NCI-H187 treated with DMSO at 0.1 percent for 48 hours (cell line): ENCODE results near the gene CFDP1.
"Not testable (repeated sequence)": the region's sequence is repeated elsewhere in the genome, so short reads cannot be mapped to it uniquely, and the experiment has no call there.

Experiments
- DNase-seq: peaks from one replicate; lab custom pipeline; 2025; lab: John Stamatoyannopoulos, UW

CFDP1 gene

DNA sequence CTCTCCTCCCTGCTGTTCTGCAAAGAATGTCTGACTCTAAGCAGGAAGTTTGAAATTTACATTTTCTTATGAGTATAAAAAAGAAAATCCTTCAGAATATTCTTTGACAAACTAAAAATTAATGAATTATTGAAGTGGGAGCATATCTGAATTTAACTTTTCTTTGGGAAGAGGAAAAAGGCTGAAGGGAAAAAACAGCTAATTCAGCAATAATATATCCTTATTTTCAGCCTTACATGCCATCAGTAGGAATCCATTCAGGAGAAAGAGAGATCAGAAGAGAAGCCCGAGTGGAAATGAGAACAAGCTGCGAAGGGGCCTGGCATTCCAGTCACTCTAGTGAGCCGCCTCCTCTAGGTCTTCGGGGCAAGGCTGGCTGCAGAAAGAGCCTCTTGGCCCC, 140.1 kb downstream of the CFDP1 start:
- no peak for DNase-seq

GRCh38 chr16:75292691-75293090, 140.6 kb downstream of the CFDP1 start:
- no peak for DNase-seq

DNA sequence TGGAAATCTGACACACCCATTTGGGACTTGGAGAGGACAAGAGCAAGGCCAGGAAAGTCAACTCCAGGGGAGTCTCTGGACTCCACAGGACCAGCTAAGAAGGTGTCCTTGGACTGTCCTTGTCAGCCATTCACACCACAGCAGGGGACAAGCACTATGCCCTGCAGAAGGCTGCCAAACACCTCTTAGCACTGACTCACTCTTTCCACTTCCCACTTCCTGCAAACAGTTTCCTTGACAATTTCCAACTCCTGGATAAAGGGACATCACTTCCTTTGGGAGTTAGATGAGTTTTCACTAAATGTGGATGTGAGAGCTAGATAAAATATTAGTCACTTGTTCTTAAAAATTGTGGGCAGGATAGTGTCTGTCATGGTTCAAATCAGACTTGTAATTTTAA, 144.1 kb downstream of the CFDP1 start:
- no peak for DNase-seq

DNA sequence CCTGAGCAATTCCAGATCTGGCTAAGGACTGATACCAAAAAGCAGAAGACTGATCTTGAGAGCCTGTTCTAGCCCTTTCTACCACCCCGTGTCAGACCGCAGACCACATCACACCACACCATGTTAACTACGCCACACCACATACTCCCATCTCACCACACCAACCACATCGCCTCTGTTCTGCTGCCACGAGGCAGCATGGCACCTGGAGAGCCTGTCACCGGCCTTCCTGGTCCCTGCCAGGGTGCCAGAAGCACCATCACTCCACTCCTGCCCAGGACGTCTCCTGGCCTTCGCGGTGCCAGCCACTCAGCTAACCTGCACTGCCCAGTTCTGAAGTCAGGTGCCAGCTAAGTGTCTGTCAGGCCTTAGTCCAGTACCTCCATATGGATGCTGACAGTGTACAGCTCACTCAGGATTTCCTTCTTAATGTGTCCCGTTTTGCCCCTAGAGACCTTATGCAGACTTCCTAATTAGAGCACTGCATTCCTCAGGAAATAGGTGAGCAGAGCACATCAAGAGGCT, 144.6 kb downstream of the CFDP1 start:
- DNase-seq = no peak

DNA sequence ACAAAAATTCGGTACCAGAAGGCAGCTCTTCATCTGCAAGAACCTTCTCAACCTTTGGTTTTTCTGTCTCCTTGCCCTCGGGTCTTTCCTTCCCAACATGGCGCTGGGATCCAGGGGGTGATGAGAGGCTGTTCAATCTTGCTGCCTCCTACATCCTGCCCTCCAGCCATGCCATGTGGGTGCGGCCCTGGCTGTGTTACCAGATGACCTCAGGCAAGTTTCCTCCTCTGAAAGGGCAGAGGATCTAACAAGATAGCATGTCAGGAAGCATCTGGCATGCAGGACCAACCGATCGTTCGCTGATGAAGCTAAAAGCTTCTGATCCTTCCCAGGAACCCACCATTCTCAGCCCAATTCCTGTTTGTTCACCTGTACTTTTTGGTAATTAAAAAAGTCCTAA, 145.1 kb downstream of the CFDP1 start:
- DNase-seq = no peak

- no peak for DNase-seq
These were observed 145.6 kb downstream of the CFDP1 start for GRCh38 chr16:75287708-75288107.

DNA sequence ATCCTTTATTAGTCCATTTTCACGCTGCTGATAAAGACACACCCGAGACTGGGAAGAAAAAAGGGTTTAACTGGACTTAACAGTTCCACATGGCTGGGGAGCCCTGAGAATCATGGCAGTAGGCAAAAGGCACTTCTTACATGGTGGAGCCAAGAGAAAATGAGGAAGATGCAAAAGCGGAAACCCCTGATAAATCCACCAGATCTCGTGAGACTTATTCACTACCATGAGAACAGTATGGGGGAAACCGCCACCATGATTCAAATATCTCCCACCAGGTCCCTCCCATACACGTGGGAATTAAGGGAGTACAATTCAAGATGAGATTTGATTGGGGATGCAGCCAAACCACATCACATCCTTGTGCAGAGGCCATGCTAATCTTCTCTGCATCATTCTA, 146.9 kb downstream of the CFDP1 start:
- DNase-seq = no peak

GRCh38 chr16:75282466-75283281, 150.6 kb downstream of the CFDP1 start:
- no peak for DNase-seq

DNA sequence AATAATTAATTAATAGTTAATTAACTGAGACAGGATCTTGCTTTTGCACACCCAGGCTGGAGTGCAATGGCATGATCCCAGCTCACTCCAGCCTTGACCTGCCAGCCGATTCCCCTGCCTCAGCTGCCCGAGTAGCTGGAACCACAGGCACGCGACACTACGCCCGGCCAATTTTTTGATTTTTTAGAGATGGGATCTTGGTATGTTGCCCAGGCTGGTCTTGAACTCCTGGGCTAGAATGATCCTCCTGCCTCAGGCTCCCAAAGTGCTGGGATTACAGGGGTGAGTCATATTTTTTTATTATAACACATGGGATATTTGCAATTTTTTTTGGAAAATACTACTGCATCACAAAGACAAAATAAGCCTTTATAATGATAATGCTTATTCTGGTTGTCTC, 151.5 kb downstream of the CFDP1 start:
- DNase-seq = no peak

- DNase-seq = not testable (repeated sequence)
These were observed 152.3 kb downstream of the CFDP1 start for GRCh38 chr16:75281009-75281408.

DNA sequence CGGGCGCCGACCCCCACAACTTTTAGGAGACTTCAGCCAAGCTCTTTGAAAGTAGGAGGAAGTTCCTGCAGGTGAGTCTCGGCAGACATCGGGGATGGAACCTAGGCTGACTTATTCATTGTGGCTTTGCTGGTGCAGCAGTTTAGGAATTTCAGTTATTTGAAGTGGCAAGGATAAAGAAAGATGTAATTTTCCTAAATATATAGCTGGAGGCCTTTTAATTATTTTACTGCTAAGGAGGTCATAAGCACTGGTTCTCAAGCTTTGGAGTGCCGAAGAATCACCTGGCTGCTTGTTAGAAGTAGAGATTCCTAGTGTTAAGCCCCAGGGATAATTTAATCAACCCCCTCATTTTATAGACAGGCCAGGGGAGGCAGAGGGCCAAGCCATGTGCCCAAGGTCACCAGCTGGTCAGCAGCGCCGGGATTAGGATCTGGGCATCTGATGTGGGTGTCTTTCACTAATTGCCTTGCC, 152.9 kb downstream of the CFDP1 start:
- DNase-seq = no peak

DNA sequence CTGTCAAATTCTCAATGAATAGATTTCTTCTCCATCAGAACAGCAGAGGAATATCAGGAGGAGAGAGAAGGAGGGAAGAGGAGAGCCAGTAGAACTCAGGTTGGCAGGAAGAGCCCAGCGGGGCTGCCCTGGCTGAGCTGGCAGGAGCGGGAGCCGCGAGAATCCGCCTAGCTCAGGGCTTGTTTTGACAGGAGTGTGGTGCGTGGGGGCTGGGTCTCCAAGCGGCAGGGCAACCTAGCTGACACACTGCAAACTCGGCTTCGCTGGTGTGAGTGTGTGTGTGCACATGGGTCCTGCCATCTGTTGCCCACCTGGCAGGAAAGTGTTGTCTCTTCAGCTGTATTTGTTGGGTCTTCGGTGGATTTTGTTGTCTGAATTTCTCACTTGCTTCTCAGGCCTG, 154.0 kb downstream of the CFDP1 start:
- no peak for DNase-seq

DNA sequence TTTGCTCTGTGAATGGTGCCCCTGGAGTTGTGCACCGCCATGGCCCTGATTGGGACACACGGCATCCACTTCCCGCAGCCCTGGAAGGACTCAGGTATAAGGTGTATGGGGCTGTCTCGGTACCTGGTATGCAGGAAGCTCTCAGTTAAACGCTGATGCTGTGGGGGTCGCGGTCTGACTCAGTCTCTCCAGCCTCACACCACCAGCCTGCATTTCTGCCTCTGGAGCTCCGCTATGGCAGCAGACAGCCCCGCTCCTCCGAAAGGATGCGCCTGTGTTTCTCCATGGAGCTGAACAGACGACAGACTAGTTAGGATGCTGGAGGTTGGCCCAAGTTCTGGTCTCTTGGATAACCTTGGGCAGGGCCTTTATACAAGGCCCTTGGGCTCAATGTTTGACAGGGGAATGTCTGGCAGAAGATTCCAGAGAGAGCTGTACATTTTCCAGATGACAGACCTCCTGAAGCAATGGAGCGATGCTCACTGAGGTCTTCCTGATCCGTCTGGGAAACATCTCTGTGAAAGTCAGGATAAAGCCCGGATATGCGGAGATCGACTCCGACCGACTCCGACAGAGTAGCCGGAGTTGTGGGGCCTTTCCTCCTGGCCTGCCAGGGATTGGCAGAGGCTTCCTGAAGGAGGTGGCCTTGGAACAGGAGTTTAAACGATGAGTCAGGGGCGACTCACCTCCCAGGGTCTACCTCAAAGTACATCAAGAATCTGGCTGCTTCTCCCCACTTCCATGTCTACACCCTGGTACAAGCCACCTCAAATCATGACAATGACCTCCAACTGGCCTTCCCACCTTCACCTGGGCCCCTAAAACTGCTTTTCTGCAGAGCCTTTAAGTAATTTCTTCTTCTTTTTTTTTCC, 160.0 kb downstream of the CFDP1 start:
- no peak for DNase-seq

DNA sequence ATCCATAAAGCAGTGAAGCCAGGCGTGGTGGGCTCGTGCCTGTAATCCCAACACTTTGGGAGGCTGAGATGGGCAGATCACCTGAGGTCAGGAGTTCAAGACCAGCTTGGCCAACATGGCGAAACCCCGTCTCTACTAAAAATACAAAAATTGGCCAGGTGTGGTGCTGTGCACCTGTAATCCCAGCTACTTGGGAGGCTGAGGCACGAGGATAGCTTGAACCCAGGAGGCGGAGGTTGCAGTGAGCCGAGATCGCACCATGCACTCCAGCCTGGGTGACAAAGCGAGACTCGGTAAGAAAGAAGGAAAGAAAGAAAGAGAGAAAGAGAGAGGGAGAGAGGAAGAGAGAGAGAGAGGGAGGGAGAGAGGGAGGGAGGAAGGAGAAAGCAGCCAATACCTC, 160.7 kb downstream of the CFDP1 start:
- DNase-seq = not testable (repeated sequence)

DNA sequence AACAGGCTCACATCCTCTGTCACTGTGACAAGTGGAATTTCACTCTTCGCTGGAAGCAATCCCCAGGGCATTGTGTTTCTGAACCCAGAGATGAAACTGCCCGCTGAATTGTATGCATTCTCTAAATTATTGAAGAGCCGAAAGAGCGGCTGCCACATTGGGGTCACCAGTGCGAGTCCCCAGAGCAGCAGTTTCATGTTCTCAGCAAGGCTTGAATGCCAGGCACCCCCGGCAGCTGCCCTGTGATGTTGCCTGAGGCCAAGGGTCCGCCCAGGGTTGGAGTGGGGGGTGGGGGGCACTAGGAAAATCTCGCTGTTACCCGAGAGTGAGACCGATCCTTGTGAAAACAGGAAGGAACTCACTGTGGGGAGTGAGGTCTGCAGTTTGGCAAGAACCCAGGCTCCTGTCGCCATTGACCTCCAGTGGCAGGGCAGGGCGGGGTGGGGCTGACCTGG, 161.2 kb downstream of the CFDP1 start:
- DNase-seq = no peak

DNA sequence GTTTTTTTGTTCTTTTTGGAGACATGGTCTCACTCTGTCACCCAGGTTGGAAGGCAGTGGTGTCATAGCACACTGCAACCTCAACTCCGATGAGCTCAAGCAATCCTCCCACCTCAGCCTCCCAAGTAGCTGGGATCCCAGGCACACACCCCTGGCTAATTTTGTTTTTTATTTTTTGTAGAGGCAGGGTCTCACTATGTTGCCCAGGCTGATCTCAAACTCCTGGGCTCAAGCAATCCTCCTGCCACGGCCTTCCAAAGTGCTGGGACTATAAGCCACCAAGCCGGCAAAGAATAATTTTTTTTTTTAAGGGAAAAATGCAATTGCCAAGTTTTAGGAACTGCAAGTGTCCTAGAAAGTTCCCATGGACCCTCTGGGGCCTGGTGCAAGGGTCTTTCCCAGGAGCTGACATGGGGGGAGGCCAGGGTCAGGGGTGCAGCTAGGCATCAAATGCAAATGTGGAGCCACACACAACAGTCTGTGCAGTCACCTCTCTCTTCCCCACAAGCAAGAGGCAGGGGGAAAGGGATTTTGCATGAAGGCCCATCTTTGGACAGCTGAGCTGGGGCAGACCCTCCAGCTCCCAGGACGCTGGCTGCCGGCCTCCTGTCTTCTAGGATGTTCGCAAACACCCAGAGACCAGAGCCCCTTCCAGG, 161.7 kb downstream of the CFDP1 start:
- DNase-seq = no peak

DNA sequence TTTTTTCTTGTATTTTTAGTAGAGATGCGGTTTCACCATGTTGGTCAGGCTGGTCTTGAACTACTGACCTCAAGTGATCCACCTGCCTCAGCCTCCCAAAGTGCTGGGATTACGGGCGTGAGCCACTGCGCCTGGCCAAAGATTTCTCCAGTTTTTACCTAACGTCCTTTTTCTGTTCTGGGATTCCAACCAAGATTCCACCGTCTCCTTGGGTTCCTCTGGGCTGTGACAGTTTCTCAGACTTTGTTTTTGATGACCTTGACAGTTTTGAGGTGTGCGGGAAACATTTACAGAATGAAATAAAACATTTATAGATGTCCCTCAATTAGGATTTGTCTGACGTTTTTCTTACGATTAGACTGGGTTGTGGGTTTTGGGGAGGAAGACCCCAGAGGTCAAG, 163.9 kb downstream of the CFDP1 start:
- DNase-seq = not testable (repeated sequence)

GRCh38 chr16:75267631-75268264, 165.6 kb downstream of the CFDP1 start:
- peak; percentile 50 for DNase-seq

DNA sequence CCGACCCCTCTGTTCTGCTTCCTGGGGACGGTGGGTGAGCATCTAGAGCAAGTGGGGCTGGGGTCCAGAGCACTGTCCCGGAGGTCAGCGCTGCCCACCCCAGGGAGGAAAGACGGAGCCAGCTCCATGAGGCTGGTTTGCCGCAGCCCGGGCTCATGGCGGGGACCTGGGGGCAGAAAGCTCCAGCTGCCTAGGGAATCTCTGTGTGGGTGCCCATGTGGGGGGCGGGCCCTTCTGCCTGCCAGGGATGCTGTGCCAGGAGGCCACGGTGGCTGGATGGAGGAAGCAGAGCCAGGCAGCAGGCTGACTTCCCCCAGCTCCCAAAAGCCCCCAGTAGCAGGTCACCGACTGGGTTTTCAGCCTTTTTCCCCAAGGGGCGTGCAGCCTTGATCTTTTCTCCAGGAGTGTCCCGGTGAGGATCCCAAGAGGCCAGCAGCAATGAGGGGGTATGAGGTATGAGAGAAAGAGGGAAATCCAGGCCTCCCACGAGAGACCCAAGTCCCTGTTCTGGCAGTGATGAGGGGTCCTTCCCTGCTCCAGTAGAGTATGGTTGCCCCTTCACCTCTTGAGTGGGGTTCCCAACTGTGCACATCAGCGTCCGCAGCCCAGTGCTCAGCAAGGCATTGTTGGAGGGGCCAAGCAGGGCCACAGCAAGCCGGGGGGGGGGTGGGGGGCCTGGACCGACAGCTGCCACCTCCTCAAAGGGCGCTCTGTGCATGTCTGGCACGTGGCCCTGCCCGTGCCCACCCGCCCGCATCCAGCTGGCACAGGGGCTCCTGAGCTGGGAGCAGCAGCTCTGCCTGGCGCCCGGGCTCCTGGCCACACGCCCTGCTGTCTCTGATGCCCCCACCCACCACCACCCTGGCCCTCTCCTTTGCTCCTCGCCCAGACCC, 166.3 kb downstream of the CFDP1 start:
- DNase-seq = no peak

- DNase-seq = no peak
These were observed 167.2 kb downstream of the CFDP1 start for GRCh38 chr16:75265911-75266701.
